GM12874 (cell line): ENCODE measurements around the gene ASB5.

Source experiments
- CTCF ChIP-seq: IDR thresholded peaks from 2 replicates; pipeline ENCODE4 v1.5.1; 2011; ENCODE audit warnings: low read depth, mild to moderate bottlenecking, control low read depth, low read length, moderate library complexity; ENCODE audit not compliant: insufficient read depth

The ASB5 gene

GRCh38 chr4:176217510-176217909 lies 51.5 kb downstream of the ASB5 start:
- no peak for TF ChIP-seq CTCF

- no peak for TF ChIP-seq CTCF
These were observed 58.3 kb downstream of the ASB5 start for GRCh38 chr4:176210579-176211296.

GRCh38 chr4:176210101-176210500 lies 58.9 kb downstream of the ASB5 start:
- TF ChIP-seq CTCF = no peak

- no peak for TF ChIP-seq CTCF
These were observed 59.5 kb downstream of the ASB5 start for GRCh38 chr4:176209535-176209934.

- no peak for TF ChIP-seq CTCF
These were observed 61.2 kb downstream of the ASB5 start for GRCh38 chr4:176207839-176208238.

GRCh38 chr4:176205299-176205698 lies 63.7 kb downstream of the ASB5 start:
- no peak for TF ChIP-seq CTCF

GRCh38 chr4:176198316-176198903 lies 70.6 kb downstream of the ASB5 start:
- TF ChIP-seq CTCF = no peak
